Bronchial epithelial cell (primary cell): ENCODE results near the gene NATD1. TPM values are rescaled to one million over a fixed set of nuclear protein-coding genes. Genes with fewer than 3 reads are reported as not detected.

Source experiments
- DNase-seq: peaks from one replicate; pipeline ENCODE4 v3.0.0-alpha.2; 2010; ENCODE audit warnings: low read depth
- FAIRE-seq: peaks from 2 replicates; lab custom pipeline; 2011; peaks lifted over from hg19 to GRCh38; lab: Jason Lieb, UNC
- H3K27me3 ChIP-seq: 2 replicates; pipeline ENCODE4 v1.5.1; 2011; ENCODE audit warnings: low read length; ENCODE audit not compliant: control insufficient read depth, insufficient read depth
- H3K36me3 ChIP-seq: 2 replicates; pipeline ENCODE4 v1.5.1; 2011; ENCODE audit warnings: low read length; ENCODE audit not compliant: control insufficient read depth, insufficient read depth
- H3K4me3 ChIP-seq: 2 replicates; pipeline ENCODE4 v1.5.1; 2011; ENCODE audit warnings: mild to moderate bottlenecking, low read depth, low read length, control low read depth
- total RNA-seq: library from RNA; depleted of rRNA; stranded (reverse); fragments of >200 nt; gene quantifications from 2 replicates; pipeline ENCODE4 v1.2.1, GENCODE V29; 2014
- TF ChIP-seq, protein P1 (sequence below): IDR thresholded peaks from 2 replicates; pipeline ENCODE4 v1.5.1; 2011; ENCODE audit warnings: mild to moderate bottlenecking, moderate library complexity, low read length, control low read depth, inconsistent platforms; ENCODE audit not compliant: insufficient read depth, severe bottlenecking

Gene NATD1
- total RNA-seq, 1 donor from 2014 or later = 0.53 TPM

DNA sequence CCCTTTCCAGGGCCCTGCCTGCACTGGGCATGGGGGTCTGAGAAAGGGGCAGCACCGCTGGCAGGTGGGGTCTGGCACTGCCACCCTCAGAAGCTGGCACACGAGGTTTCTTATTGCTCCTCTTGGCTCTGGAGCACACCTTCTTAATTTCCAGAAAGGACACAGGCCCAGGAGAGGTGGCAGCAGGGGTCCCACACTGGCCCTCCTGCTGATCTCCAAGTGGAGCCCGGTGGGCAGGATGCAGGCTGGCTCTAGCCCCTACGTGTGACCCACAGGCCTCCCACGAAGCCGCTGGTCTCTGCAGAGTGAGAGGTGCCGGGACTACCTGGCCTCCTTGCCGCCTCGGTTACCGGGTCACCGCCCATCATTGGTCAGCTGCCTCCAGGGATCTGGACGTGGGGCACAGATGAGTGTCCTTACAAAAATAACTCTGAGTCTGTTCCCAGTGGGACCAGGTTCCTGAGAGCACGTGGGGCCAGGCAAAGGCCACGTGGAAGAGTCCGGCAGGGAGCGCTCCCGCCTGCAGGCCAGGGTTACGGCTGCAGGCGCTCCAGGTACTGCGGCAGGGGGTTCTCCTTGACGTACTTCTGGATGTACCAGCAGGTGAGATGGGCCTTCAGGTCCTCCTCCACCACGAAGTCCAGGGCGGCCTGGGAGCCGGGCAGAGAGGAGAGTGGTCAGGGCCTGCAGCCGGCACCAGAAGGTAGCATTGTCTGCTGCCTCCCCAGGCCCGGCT, 10.3 kb downstream of the NATD1 start:
- no peaks in the 10 kb centered on the region for H3K36me3 ChIP-seq
- no peak for FAIRE-seq
- TF ChIP-seq, protein P1, sequence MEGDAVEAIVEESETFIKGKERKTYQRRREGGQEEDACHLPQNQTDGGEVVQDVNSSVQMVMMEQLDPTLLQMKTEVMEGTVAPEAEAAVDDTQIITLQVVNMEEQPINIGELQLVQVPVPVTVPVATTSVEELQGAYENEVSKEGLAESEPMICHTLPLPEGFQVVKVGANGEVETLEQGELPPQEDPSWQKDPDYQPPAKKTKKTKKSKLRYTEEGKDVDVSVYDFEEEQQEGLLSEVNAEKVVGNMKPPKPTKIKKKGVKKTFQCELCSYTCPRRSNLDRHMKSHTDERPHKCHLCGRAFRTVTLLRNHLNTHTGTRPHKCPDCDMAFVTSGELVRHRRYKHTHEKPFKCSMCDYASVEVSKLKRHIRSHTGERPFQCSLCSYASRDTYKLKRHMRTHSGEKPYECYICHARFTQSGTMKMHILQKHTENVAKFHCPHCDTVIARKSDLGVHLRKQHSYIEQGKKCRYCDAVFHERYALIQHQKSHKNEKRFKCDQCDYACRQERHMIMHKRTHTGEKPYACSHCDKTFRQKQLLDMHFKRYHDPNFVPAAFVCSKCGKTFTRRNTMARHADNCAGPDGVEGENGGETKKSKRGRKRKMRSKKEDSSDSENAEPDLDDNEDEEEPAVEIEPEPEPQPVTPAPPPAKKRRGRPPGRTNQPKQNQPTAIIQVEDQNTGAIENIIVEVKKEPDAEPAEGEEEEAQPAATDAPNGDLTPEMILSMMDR = no peak
- no peak for DNase-seq
- H3K27me3 ChIP-seq = no peaks in the 10 kb centered on the region
- H3K4me3 ChIP-seq = no peak overlapping the region

DNA sequence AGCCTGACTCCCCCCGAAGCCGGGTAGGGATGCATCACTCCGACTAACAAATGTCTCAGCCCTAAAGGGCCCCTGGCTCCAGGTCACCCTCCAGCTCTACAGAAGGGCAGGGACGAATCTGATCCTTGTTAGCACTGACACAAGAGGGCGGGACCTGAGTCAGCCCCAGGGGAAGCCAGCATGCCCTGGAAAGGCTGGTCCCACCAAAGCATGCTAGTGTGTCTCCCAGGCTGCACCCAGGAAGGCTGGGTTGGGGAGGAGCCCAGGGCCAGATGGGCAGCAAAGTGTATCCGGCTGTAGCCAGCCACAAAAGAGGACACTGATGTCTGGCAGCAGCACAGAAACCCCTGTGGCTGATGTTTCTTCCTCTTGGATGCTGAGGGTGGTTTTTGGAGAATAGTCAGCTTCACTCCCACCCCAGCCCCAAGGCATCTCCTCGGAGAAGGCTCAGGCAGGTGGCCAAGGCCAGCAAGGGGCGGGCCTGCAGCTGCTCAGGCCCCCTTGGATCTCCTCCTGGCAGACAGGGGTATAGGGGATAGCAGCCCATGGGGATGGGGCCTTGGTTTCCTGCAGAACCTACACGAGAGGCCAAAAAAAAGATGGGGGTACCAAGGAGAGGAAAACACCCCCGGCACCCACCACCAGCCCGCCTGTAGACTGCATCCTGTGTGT, 11.0 kb downstream of the NATD1 start:
- DNase-seq = no peak

DNA sequence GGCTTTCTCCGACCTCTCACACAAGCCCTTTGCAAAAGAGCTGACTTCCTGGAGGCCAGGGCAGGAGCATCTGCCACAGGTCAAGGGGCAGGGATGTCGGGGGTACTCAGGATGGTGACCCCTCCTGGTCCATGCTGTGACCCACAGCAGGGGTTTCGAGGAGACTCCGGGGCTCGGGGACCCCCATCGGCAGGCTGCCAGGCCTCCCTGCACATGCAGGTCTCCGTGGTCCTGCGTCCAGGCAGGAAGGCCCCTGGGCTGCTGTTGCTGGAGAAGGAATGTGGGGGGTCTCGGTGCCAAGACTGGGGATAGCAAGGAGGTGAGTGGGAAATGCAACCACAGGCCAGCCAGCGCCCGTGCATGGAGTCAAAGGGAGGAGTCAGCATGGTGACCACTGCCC, 11.6 kb downstream of the NATD1 start:
- H3K4me3 ChIP-seq = no peak overlapping the region
- H3K27me3 ChIP-seq = no peaks in the 10 kb centered on the region
- DNase-seq (no peak), FAIRE-seq (no peak)
- H3K36me3 ChIP-seq = no peaks in the 10 kb centered on the region
- TF ChIP-seq, protein P1 = no peak

More for the DNA sequence above, 11.0 kb downstream of the NATD1 start:
- no peaks in the 10 kb centered on the region for H3K36me3 ChIP-seq
- no peak for FAIRE-seq
- TF ChIP-seq, protein P1 = no peak
- no peaks in the 10 kb centered on the region for H3K27me3 ChIP-seq
- no peak overlapping the region for H3K4me3 ChIP-seq

DNA sequence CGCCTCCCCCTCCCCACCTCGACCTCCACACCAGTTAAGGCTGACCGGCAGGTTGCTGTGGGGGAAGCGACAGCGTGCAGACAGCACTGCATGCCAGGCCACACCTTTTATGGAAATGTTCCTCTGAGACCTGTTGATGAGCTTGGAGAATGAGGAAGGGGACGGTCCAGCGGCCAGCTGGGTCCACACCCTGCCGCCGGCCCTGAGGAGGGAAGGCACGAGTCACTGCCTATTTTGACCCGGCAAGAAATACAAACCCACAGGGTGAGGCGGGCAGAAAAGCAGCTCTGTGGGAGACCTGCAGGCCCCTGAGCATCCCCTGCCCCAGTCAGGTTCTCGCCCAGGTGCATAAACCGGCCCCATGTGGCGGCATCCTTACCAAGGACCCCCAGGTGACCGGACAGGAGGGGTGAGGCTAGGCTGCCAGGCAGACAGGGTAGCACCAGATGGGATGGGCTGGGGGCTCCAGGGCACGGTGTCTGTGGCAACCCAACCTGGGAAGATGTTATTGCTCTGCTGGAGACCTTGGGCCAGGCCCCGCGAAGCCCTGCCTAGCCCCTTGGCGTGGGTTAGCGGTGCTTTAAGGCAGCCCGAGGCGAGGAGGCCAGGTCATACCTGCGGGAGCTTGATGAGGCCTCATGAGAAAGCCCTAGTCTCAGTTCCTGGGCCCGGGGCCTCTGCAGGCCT, 12.7 kb downstream of the NATD1 start:
- no peak for FAIRE-seq
- H3K36me3 ChIP-seq = no peaks in the 10 kb centered on the region
- H3K4me3 ChIP-seq = no peak overlapping the region
- DNase-seq = no peak
- H3K27me3 ChIP-seq = no peaks in the 10 kb centered on the region
- TF ChIP-seq, protein P1 = no peak

DNA sequence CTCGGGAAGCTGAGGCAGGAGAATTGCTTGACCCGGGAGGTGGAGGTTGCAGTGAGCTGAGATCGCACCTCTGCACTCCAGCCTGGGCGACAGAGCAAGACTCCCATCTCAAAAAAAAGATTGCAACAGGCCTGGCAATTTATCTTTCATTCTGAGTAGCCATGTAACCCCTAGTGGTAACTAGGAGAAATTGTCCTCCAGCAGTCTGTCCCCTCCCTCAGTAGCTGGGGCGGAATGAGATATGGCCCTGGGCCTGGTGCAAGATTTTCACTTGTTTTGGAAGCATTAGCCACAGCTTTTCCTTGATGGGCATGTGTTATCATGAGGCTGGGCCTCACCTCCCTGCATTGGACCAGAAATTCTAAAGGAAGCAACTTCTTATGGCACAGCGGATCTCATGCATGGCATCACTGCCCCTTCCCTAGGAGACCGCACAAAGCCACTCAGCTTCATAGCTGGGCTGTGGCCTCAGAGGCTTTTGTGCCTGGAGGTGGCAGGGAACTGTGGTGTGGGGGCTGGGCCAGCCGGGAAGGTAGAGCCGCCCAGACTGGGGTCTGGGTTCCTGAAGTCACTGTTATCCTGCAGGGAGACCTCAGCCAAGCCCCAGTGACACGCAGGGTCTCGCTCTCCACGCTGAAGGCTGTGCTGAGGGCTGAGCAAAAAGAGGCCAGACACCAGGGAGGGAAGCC, 13.4 kb downstream of the NATD1 start:
- FAIRE-seq (no peak), DNase-seq (peak; percentile 24)
- H3K36me3 ChIP-seq = no peaks in the 10 kb centered on the region
- H3K27me3 ChIP-seq = no peaks in the 10 kb centered on the region
- TF ChIP-seq, protein P1 = peak; percentile 46
- H3K4me3 ChIP-seq = no peak overlapping the region
